H1 (cell line): Measurements from ENCODE around the gene ADM. TPM values are rescaled to one million over a fixed set of nuclear protein-coding genes. Genes with fewer than 3 reads are reported as not detected.

ENCODE experiments used
- CTCF ChIA-PET: fragments of 300-600 bp; sonication (Branson Sonifier 250); formaldehyde crosslinking; loops from one replicate; lab custom pipeline; 2021; ENCODE audit not compliant: partially characterized antibody; lab: Charles Lee
- POLR2A ChIA-PET: fragments of 300-600 bp; sonication (Branson Sonifier 250); formaldehyde crosslinking; loops from one replicate; lab custom pipeline; 2021; ENCODE audit warnings: inconsistent platforms; ENCODE audit not compliant: partially characterized antibody; lab: Charles Lee
- DNase-seq, 2 experiments: peaks; one replicate each; pipeline versions ENCODE4 v3.0.0 to v3.0.0-alpha.2; 2010 to 2022; ENCODE audit warnings: low spot score in 2 of 2, low read depth in 1 of 2, mixed read lengths in 1 of 2
- FAIRE-seq: peaks from 2 replicates; lab custom pipeline; 2011; peaks lifted over from hg19 to GRCh38; lab: Jason Lieb, UNC
- H2AFZ ChIP-seq: 2 replicates; pipeline ENCODE4 v1.8.1; 2012; ENCODE audit warnings: low read length, inconsistent platforms
- H2AK5ac ChIP-seq: 2 replicates; pipeline ENCODE4 v1.6.1; 2013; ENCODE audit warnings: low read depth, low read length
- H2BK120ac ChIP-seq: replicated peaks from 2 replicates; pipeline ENCODE3; 2013; ENCODE audit warnings: low read depth, low read length, inconsistent platforms
- H2BK12ac ChIP-seq: 2 replicates; pipeline ENCODE4 v1.6.1; 2013; ENCODE audit warnings: low read depth, low read length
- H2BK15ac ChIP-seq: 2 replicates; pipeline ENCODE4 v1.6.1; 2013; ENCODE audit warnings: low read length
- H2BK20ac ChIP-seq: 2 replicates; pipeline ENCODE4 v1.6.1; 2013; ENCODE audit warnings: low read length
- H2BK5ac ChIP-seq: 2 replicates; pipeline ENCODE4 v1.6.1; 2013; ENCODE audit warnings: low read depth, low read length
- H3K14ac ChIP-seq: 2 replicates; pipeline ENCODE4 v1.6.1; 2013; ENCODE audit warnings: inconsistent platforms; ENCODE audit not compliant: insufficient read length
- H3K18ac ChIP-seq: 2 replicates; pipeline ENCODE4 v1.6.1; 2013; ENCODE audit warnings: low read length; ENCODE audit errors: extremely low read depth
- H3K23ac ChIP-seq: 2 replicates; pipeline ENCODE4 v1.6.1; 2013; ENCODE audit warnings: inconsistent platforms; ENCODE audit not compliant: insufficient read length
- H3K23me2 ChIP-seq: 2 replicates; pipeline ENCODE4 v1.6.1; 2013; ENCODE audit warnings: low read depth, low read length
- H3K27ac ChIP-seq: 2 replicates; pipeline ENCODE4 v1.6.1; 2011; ENCODE audit warnings: low read depth, low read length, inconsistent platforms
- H3K27me3 ChIP-seq, 4 experiments: replicated peaks in 1 of 4; 1 replicate in 1 of 4; 2 replicates in 3 of 4; pipeline versions ENCODE4 v1.6.1 to v1.8.1; 2011 to 2013; ENCODE audit warnings: low read length in 3 of 4, mild to moderate bottlenecking in 3 of 4, inconsistent platforms in 2 of 4, mixed read lengths in 2 of 4, moderate library complexity in 1 of 4; ENCODE audit not compliant: control insufficient read depth in 3 of 4, insufficient read depth in 3 of 4; ENCODE audit errors: extremely low read depth in 1 of 4
- H3K36me3 ChIP-seq, 4 experiments: 2 replicates each; pipeline versions ENCODE4 v1.6.1 to v1.8.1; 2011 to 2013; ENCODE audit warnings: mild to moderate bottlenecking in 4 of 4, low read length in 3 of 4, moderate library complexity in 2 of 4, control low read depth in 1 of 4, inconsistent platforms in 1 of 4; ENCODE audit not compliant: insufficient read depth in 4 of 4, control insufficient read depth in 2 of 4
- H3K4ac ChIP-seq: replicated peaks from 2 replicates; pipeline ENCODE3; 2013; ENCODE audit warnings: low read length, low read depth, mixed read lengths, inconsistent platforms; ENCODE audit not compliant: insufficient read length
- H3K4me1 ChIP-seq, 4 experiments: replicated peaks in 1 of 4; 1 replicate in 1 of 4; 2 replicates in 3 of 4; pipeline versions ENCODE4 v1.6.1 to v1.8.1; 2011 to 2013; ENCODE audit warnings: low read length in 3 of 4, inconsistent platforms in 2 of 4, mixed read lengths in 1 of 4; ENCODE audit not compliant: insufficient read depth in 4 of 4, control insufficient read depth in 3 of 4
- H3K4me2 ChIP-seq, 2 experiments: 2 replicates each; pipeline versions ENCODE4 v1.6.1 to v1.8.1; 2011 to 2013; ENCODE audit warnings: low read depth in 2 of 2, low read length in 2 of 2, control low read depth in 1 of 2, inconsistent platforms in 1 of 2, mild to moderate bottlenecking in 1 of 2; ENCODE audit not compliant: insufficient read depth in 1 of 2
- H3K4me3 ChIP-seq, 4 experiments: fragments of 200-600, 300-600 bp in 1 of 4; sonication (generic), shearing (Covaris generic), sonication (Bioruptor Twin) in 1 of 4; 2 replicates each; pipeline versions ENCODE4 v1.5.1 to v1.8.1; 2011 to 2016; ENCODE audit warnings: low read length in 4 of 4, low read depth in 3 of 4, control low read depth in 2 of 4, inconsistent platforms in 2 of 4, mild to moderate bottlenecking in 2 of 4, mixed read lengths in 1 of 4, moderate library complexity in 1 of 4; ENCODE audit not compliant: insufficient read depth in 2 of 4; ENCODE audit errors: extremely low read depth in 1 of 4
- H3K56ac ChIP-seq: replicated peaks from 2 replicates; pipeline ENCODE3; 2013; ENCODE audit warnings: low read depth, mild to moderate bottlenecking, mixed read lengths, low read length, inconsistent platforms; ENCODE audit not compliant: insufficient read length
- H3K79me1 ChIP-seq: 2 replicates; pipeline ENCODE4 v1.6.1; 2013; ENCODE audit warnings: low read depth, low read length, control low read depth
- H3K79me2 ChIP-seq, 2 experiments: 2 replicates each; pipeline versions ENCODE4 v1.6.1 to v1.8.1; 2012 to 2013; ENCODE audit warnings: low read length in 2 of 2, mild to moderate bottlenecking in 2 of 2, inconsistent platforms in 1 of 2; ENCODE audit not compliant: insufficient read depth in 2 of 2, control insufficient read depth in 1 of 2
- H3K9ac ChIP-seq, 4 experiments: replicated peaks in 1 of 4; 1 replicate in 1 of 4; 2 replicates in 3 of 4; pipeline versions ENCODE4 v1.6.1 to v1.8.1; 2011 to 2013; ENCODE audit warnings: low read depth in 3 of 4, low read length in 3 of 4, control low read depth in 2 of 4, mild to moderate bottlenecking in 2 of 4, moderate library complexity in 2 of 4, inconsistent platforms in 1 of 4; ENCODE audit errors: extremely low read depth in 1 of 4
- H3K9me3 ChIP-seq, 2 experiments: 2 replicates each; pipeline versions ENCODE4 v1.6.1 to v1.8.1; 2012 to 2013; ENCODE audit warnings: mild to moderate bottlenecking in 2 of 2, moderate library complexity in 2 of 2, control low read depth in 1 of 2, inconsistent platforms in 1 of 2, low read depth in 1 of 2, low read length in 1 of 2, mixed read lengths in 1 of 2; ENCODE audit not compliant: insufficient read depth in 2 of 2
- H4K20me1 ChIP-seq, 2 experiments: replicated peaks in 1 of 2; 2 replicates each; pipeline versions ENCODE3 to v1.8.1; 2011 to 2013; ENCODE audit warnings: inconsistent platforms in 2 of 2, low read length in 2 of 2, mild to moderate bottlenecking in 1 of 2; ENCODE audit not compliant: insufficient read depth in 2 of 2, control insufficient read depth in 1 of 2
- H4K5ac ChIP-seq: 2 replicates; pipeline ENCODE4 v1.6.1; 2013; ENCODE audit warnings: low read length, low read depth, mixed read lengths, inconsistent platforms; ENCODE audit not compliant: insufficient read length
- H4K8ac ChIP-seq: 2 replicates; pipeline ENCODE4 v1.8.0; 2013; ENCODE audit warnings: mild to moderate bottlenecking, moderate library complexity, low read length, inconsistent platforms; ENCODE audit not compliant: insufficient read depth; ENCODE audit errors: extremely low read depth
- H4K91ac ChIP-seq: replicated peaks from 2 replicates; pipeline ENCODE3; 2013; ENCODE audit warnings: low read length, mixed read lengths, inconsistent platforms; ENCODE audit not compliant: insufficient read length
- EZH2 ChIP-seq: fragments of 200-600 bp; sonication (generic); IDR thresholded peaks from 2 replicates; pipeline ENCODE4 v1.7.1; 2012; ENCODE audit warnings: low read depth, mild to moderate bottlenecking, moderate library complexity, low read length, inconsistent platforms; ENCODE audit not compliant: severe bottlenecking
- FOSL1 ChIP-seq: IDR thresholded peaks from 2 replicates; pipeline ENCODE4 v1.6.1; 2011; ENCODE audit warnings: mild to moderate bottlenecking, low read depth, low read length, moderate library complexity; ENCODE audit not compliant: insufficient read depth
- HDAC6 ChIP-seq: IDR thresholded peaks from one replicate; pipeline ENCODE4 v1.7.1; 2012; ENCODE audit warnings: low read depth, mild to moderate bottlenecking, inconsistent platforms, low read length, moderate library complexity
- JUND ChIP-seq: IDR thresholded peaks from 2 replicates; pipeline ENCODE4 v1.6.1; 2011; ENCODE audit warnings: mild to moderate bottlenecking, improper control_type of control experiment, low read length
- KDM1A ChIP-seq: fragments of 200-600, 300-600 bp; sonication (generic); IDR thresholded peaks from 2 replicates; pipeline ENCODE4 v1.7.1; 2016; ENCODE audit warnings: mild to moderate bottlenecking, low read length, borderline replicate concordance
- KDM4A ChIP-seq: IDR thresholded peaks from one replicate; pipeline ENCODE4 v1.7.1; 2012; ENCODE audit warnings: low read depth, mild to moderate bottlenecking, moderate library complexity, low read length, inconsistent platforms; ENCODE audit not compliant: severe bottlenecking
- POLR2AphosphoS5 ChIP-seq: IDR thresholded peaks from 2 replicates; pipeline ENCODE4 v1.6.1; 2011; ENCODE audit warnings: low read depth, low read length
- SIN3A ChIP-seq, 2 experiments: IDR thresholded peaks in 1 of 2; conservative IDR thresholded peaks in 1 of 2; 2 replicates each; pipeline ENCODE4 v1.6.1; 2011 to 2012; ENCODE audit warnings: low read length in 2 of 2, improper control_type of control experiment in 1 of 2, low read depth in 1 of 2, mild to moderate bottlenecking in 1 of 2
- SP1 ChIP-seq: IDR thresholded peaks from 2 replicates; pipeline ENCODE4 v1.6.1; 2011; ENCODE audit warnings: low read depth, low read length
- USF2 ChIP-seq: IDR thresholded peaks from 2 replicates; pipeline ENCODE4 v1.6.1; 2011; ENCODE audit warnings: low read length, improper control_type of control experiment
- YY1 ChIP-seq: IDR thresholded peaks from 2 replicates; pipeline ENCODE4 v1.6.1; 2011; ENCODE audit warnings: low read depth, mild to moderate bottlenecking, low read length
- ZNF274 ChIP-seq: IDR thresholded peaks from 2 replicates; pipeline ENCODE4 v1.7.0; 2012; ENCODE audit warnings: low read length, borderline replicate concordance; ENCODE audit errors: extremely low read depth
- WGBS, 2 experiments: shearing (Covaris generic) in 1 of 2; methylation state at CpG; one replicate each; pipeline versions ENCODE4 v1.1.6 to v1.1.7; 2013 to 2015; ENCODE audit warnings: low lambda C conversion rate in 2 of 2, mixed read lengths in 2 of 2, inconsistent platforms in 1 of 2, low coverage in 1 of 2, missing lambda C conversion rate in 1 of 2; ENCODE audit not compliant: insufficient replicate concordance in 2 of 2, insufficient coverage in 1 of 2, insufficient read length in 1 of 2; ENCODE audit errors: extremely low coverage in 1 of 2, missing lambda C conversion rate in 1 of 2; 5-methylcytosine and 5-hydroxymethylcytosine counted together
- polyA plus RNA-seq, 7 experiments: library from polyadenylated mRNA; depleted of rRNA in 3 of 7; stranded (reverse) in 5 of 7; unstranded in 2 of 7; fragments of >200 nt in 5 of 7; fragments of 200-250 nt in 2 of 7; gene quantifications; 1 replicate in 5 of 7; 2 replicates in 1 of 7; 4 replicates in 1 of 7; pipeline versions ENCODE4 v1.2.1 to v1.2.3, GENCODE V29; 2011 to 2013; ENCODE audit warnings: missing spikeins in 2 of 7, mixed read lengths in 2 of 7
- total RNA-seq: library from RNA; stranded (reverse); fragmentation: NEBNext Ultra II Directional; extraction: Animal tissue kit (Norgen Biotek cat#: 25700); gene quantifications from 2 replicates; pipeline ENCODE4 v1.2.1, GENCODE V29; 2021
- TF ChIP-seq, protein P1 (sequence below): IDR thresholded peaks from 2 replicates; pipeline ENCODE4 v1.6.1; 2012; ENCODE audit warnings: inconsistent platforms

The ADM gene
- total and polyA plus RNA-seq, 2 of the 8 experiments (the other 6 are each of a cell fraction or from before 2014, with no cell fraction given) = 94.1 to 95.6 TPM

GRCh38 chr11:10267821-10268220 is 37.1 kb upstream of the ADM start:
- no peaks in the 10 kb centered on the region for H3K79me1 ChIP-seq
- H3K56ac ChIP-seq = no peak overlapping the region
- no peak overlapping the region for H3K4me2 ChIP-seq
- DNase-seq = no peak
- H3K4me1 ChIP-seq = peaks cover 0 to 3% (median 0%) of the 10 kb centered on the region in 4 experiments; a peak in 1 of 7 replicates
- 75% methylated on average over 3 of the region's 3 CpGs; no CpG with 5 or more reads in 1 of the 2 experiments for WGBS, 2 experiments
- no peaks in the 10 kb centered on the region for H4K20me1 ChIP-seq
- no peak overlapping the region for H4K91ac ChIP-seq
- H4K8ac ChIP-seq = no peak overlapping the region
- ChIA-PET POLR2A (no interaction called here), CTCF (no interaction called here)
- no peak overlapping the region for H2AK5ac ChIP-seq
- no peak overlapping the region for H4K5ac ChIP-seq
- H3K4ac ChIP-seq = no peak overlapping the region
- H3K9me3 ChIP-seq = no peaks in the 10 kb centered on the region
- no peaks in the 10 kb centered on the region for H3K23me2 ChIP-seq
- no peak overlapping the region for H3K4me3 ChIP-seq
- H2BK12ac ChIP-seq = no peak overlapping the region
- H3K23ac ChIP-seq = no peak overlapping the region
- no peak overlapping the region for H3K27ac ChIP-seq
- no peak for FAIRE-seq
- H2BK20ac ChIP-seq = no peak overlapping the region
- H2BK15ac ChIP-seq = no peak overlapping the region
- H2AFZ ChIP-seq = no peak overlapping the region
- H3K36me3 ChIP-seq = no peaks in the 10 kb centered on the region
- no peak overlapping the region for H2BK5ac ChIP-seq
- no peaks in the 10 kb centered on the region for H3K27me3 ChIP-seq
- no peak overlapping the region for H3K18ac ChIP-seq
- H2BK120ac ChIP-seq = no peak overlapping the region
- no peak overlapping the region for H3K14ac ChIP-seq
- no peak overlapping the region for H3K9ac ChIP-seq
- peaks cover 0 to 17% of the 10 kb centered on the region in 2 experiments; a peak in 1 of 4 replicates for H3K79me2 ChIP-seq
- TF ChIP-seq EZH2 = no peak
- no peak for TF ChIP-seq YY1
- TF ChIP-seq POLR2AphosphoS5 = no peak
- no peak for TF ChIP-seq KDM4A
- TF ChIP-seq USF2 = no peak
- TF ChIP-seq, protein P1, sequence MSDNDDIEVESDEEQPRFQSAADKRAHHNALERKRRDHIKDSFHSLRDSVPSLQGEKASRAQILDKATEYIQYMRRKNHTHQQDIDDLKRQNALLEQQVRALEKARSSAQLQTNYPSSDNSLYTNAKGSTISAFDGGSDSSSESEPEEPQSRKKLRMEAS = no peak
- TF ChIP-seq KDM1A = no peak
- no peak for TF ChIP-seq SIN3A (conservative IDR thresholded peaks at IDR 0.05 in 1 of 2, IDR thresholded peaks at IDR 0.05 in 1 of 2; ENCODE audit: low read depth in 1 of 2, low read length in 2 of 2)
- no peak for TF ChIP-seq JUND
- TF ChIP-seq FOSL1 = no peak
- no peak for TF ChIP-seq HDAC6
- TF ChIP-seq ZNF274 = no peak
- TF ChIP-seq SP1 = no peak
